GM12878 (cell line): Measurements from ENCODE around the gene POU4F3. TPM values are rescaled to one million over a fixed set of nuclear protein-coding genes. Genes with fewer than 3 reads are reported as not detected.

Source experiments
- ATAC-seq: fragments of 200-7000 bp; cut with Tn5 transposase; 3 replicates; pipeline ENCODE4 v1.9.1; 2020; ENCODE audit warnings: mild to moderate bottlenecking, moderate library complexity
- BruUV-seq: library from RNA; stranded (reverse); fragments of 400-500 nt; replicated peaks from 2 replicates; lab custom pipeline; 2021; lab: Mats Ljungman, UMichigan
- CTCF ChIA-PET: fragments of 300-600 bp; sonication (Branson Sonifier 250); formaldehyde crosslinking; extraction: SDS; loops from one replicate; lab custom pipeline; 2021; ENCODE audit warnings: inconsistent platforms; lab: Yijun Ruan, JAX
- POLR2A ChIA-PET: fragments of 350-600 bp; formaldehyde crosslinking; extraction: SDS; loops from one replicate; lab custom pipeline; 2021; ENCODE audit warnings: inconsistent platforms; lab: Charles Lee
- RAD21 ChIA-PET: fragments of 300-600 bp; sonication (Branson Sonifier 250); formaldehyde crosslinking; loops from one replicate; lab custom pipeline; 2023; ENCODE audit warnings: antibody characterized with exemption; ENCODE audit not compliant: unreplicated experiment; lab: Charles Lee
- SMC1A ChIA-PET: fragments of 300-600 bp; sonication (Branson Sonifier 250); formaldehyde crosslinking; loops from one replicate; lab custom pipeline; 2023; ENCODE audit not compliant: unreplicated experiment, uncharacterized antibody; lab: Charles Lee
- DNase-seq: peaks from one replicate; pipeline ENCODE4 v3.0.0-alpha.2; 2011; ENCODE audit warnings: low read depth, low spot score
- FAIRE-seq: peaks from 3 replicates; lab custom pipeline; 2011; peaks lifted over from hg19 to GRCh38; lab: Jason Lieb, UNC
- H2AFZ ChIP-seq: 2 replicates; pipeline ENCODE4 v1.6.0; 2011; ENCODE audit warnings: low read depth, low read length, control low read depth; ENCODE audit not compliant: control insufficient read depth
- H3K27ac ChIP-seq: 2 replicates; pipeline ENCODE4 v1.5.1; 2011; ENCODE audit warnings: control low read depth; ENCODE audit not compliant: control insufficient read depth, insufficient read depth
- H3K27me3 ChIP-seq, 2 experiments: replicated peaks in 1 of 2; 2 replicates each; pipeline versions ENCODE4 v1.6.0 to v1.6.1; 2011; ENCODE audit warnings: low read length in 1 of 2; ENCODE audit not compliant: control insufficient read depth in 2 of 2, insufficient read depth in 2 of 2
- H3K36me3 ChIP-seq, 2 experiments: 2 replicates each; pipeline ENCODE4 v1.5.1; 2011; ENCODE audit warnings: low read length in 1 of 2; ENCODE audit not compliant: control insufficient read depth in 2 of 2, insufficient read depth in 2 of 2
- H3K4me1 ChIP-seq: 2 replicates; pipeline ENCODE4 v1.6.1; 2011; ENCODE audit warnings: mild to moderate bottlenecking, low read length, moderate library complexity, mixed read lengths; ENCODE audit not compliant: control insufficient read depth, insufficient read depth
- H3K4me2 ChIP-seq: 2 replicates; pipeline ENCODE4 v1.6.0; 2011; ENCODE audit warnings: control low read depth; ENCODE audit not compliant: control insufficient read depth, insufficient read depth
- H3K4me3 ChIP-seq: fragments of 200-600 bp; sonication (generic); 2 replicates; pipeline ENCODE4 v1.5.1; 2016
- H3K79me2 ChIP-seq: 2 replicates; pipeline ENCODE4 v1.6.0; 2011; ENCODE audit warnings: low read length; ENCODE audit not compliant: control insufficient read depth, insufficient read depth
- H3K9ac ChIP-seq: 2 replicates; pipeline ENCODE4 v1.8.0; 2011; ENCODE audit warnings: low read length, control low read depth, mixed read lengths; ENCODE audit not compliant: control insufficient read depth, insufficient read depth
- H3K9me3 ChIP-seq: replicated peaks from 3 replicates; pipeline ENCODE4 v1.5.1; 2011; ENCODE audit warnings: mild to moderate bottlenecking, low read length; ENCODE audit not compliant: control insufficient read depth, insufficient read depth
- H4K20me1 ChIP-seq: 2 replicates; pipeline ENCODE4 v1.6.0; 2011; ENCODE audit not compliant: control insufficient read depth, insufficient read depth
- ATF2 ChIP-seq: IDR thresholded peaks from 2 replicates; pipeline ENCODE4 v1.6.1; 2012; ENCODE audit warnings: low read length, inconsistent platforms
- BACH1 ChIP-seq: fragments of 450-650 bp; IDR thresholded peaks from 2 replicates; pipeline ENCODE4 v1.6.1; 2017; ENCODE audit warnings: mild to moderate bottlenecking, borderline replicate concordance
- CEBPB ChIP-seq, 2 experiments: fragments of 150-350 bp in 1 of 2; IDR thresholded peaks; 2 replicates each; pipeline ENCODE4 v1.6.1; 2012 to 2014; ENCODE audit warnings: low read depth in 2 of 2, low read length in 2 of 2, borderline replicate concordance in 1 of 2, inconsistent platforms in 1 of 2
- CHD2 ChIP-seq: IDR thresholded peaks from 2 replicates; pipeline ENCODE4 v1.6.1; 2011; ENCODE audit warnings: low read depth, low read length, improper control_type of control experiment, borderline replicate concordance
- CHD4 ChIP-seq: fragments of 200-600 bp; sonication (generic); IDR thresholded peaks from 2 replicates; pipeline ENCODE4 v1.6.1; 2016; ENCODE audit warnings: mild to moderate bottlenecking
- CTCF ChIP-seq, 3 experiments: IDR thresholded peaks in 2 of 3; conservative IDR thresholded peaks in 1 of 3; 2 replicates each; pipeline ENCODE4 v1.5.1; 2011; ENCODE audit warnings: low read depth in 3 of 3, low read length in 3 of 3, mild to moderate bottlenecking in 3 of 3, control low read depth in 2 of 3, moderate library complexity in 2 of 3, inconsistent platforms in 1 of 3, mixed read lengths in 1 of 3; ENCODE audit not compliant: control insufficient read depth in 2 of 3, insufficient read depth in 1 of 3; ENCODE audit errors: extremely low read depth in 1 of 3
- GABPA ChIP-seq: IDR thresholded peaks from 2 replicates; pipeline ENCODE4 v1.6.1; 2014; ENCODE audit warnings: antibody characterized with exemption, low read depth, mild to moderate bottlenecking, inconsistent platforms
- IRF4 ChIP-seq: IDR thresholded peaks from 2 replicates; pipeline ENCODE4 v1.6.1; 2011; ENCODE audit warnings: low read depth, low read length
- LARP7 ChIP-seq: fragments of 450-650 bp; IDR thresholded peaks from 2 replicates; pipeline ENCODE4 v1.6.1; 2017; ENCODE audit warnings: mild to moderate bottlenecking
- NBN ChIP-seq: fragments of 450-650 bp; IDR thresholded peaks from 2 replicates; pipeline ENCODE4 v1.6.1; 2016
- POLR2A ChIP-seq: IDR thresholded peaks from 2 replicates; pipeline ENCODE4 v1.6.1; 2011; ENCODE audit warnings: low read depth, mild to moderate bottlenecking, low read length
- PRDM15 ChIP-seq: fragments of 450-650 bp; formaldehyde crosslinking; IDR thresholded peaks from 2 replicates; pipeline ENCODE4 v1.4.0; 2020; ENCODE audit warnings: mild to moderate bottlenecking, moderate library complexity
- RUNX3 ChIP-seq: IDR thresholded peaks from 2 replicates; pipeline ENCODE4 v1.6.1; 2012; ENCODE audit warnings: low read length, inconsistent platforms
- SMAD5 ChIP-seq: IDR thresholded peaks from 2 replicates; pipeline ENCODE4 v1.6.1; 2016; ENCODE audit warnings: antibody characterized with exemption, low read depth
- ZBTB11 ChIP-seq: fragments of 450-650 bp; formaldehyde crosslinking; IDR thresholded peaks from 2 replicates; pipeline ENCODE4 v1.5.0; 2022; ENCODE audit warnings: mild to moderate bottlenecking, missing genetic modification characterization
- in situ Hi-C: fragments of 300-500 bp; cut with MboI; formaldehyde crosslinking; loops from 9 replicates; pipeline ENCODE4 v1.14.3; 2018; ENCODE audit warnings: mixed read lengths
- intact Hi-C: fragments of 100-400 bp; cut with micrococcal nuclease; formaldehyde crosslinking; loops from one replicate; pipeline ENCODE4 v1.14.2; 2022; ENCODE audit not compliant: unreplicated experiment
- polyA plus RNA-seq, 11 experiments: library from polyadenylated mRNA; depleted of rRNA in 4 of 11; unstranded in 6 of 11; stranded (reverse) in 5 of 11; fragments of >200 nt; fragmentation: Nextera tagmentation in 4 of 11; fragmentation: Illumina TruSeq in 1 of 11; extraction: Ambion mirVana in 4 of 11; extraction: Trizol in 1 of 11; gene quantifications; 1 replicate in 1 of 11; 2 replicates in 10 of 11; pipeline versions ENCODE4 v1.2.1 to v1.2.3, GENCODE V29; 2011 to 2016; ENCODE audit warnings: inconsistent platforms in 2 of 11, missing spikeins in 2 of 11, low read depth in 1 of 11
- total RNA-seq, 4 experiments: library from RNA; depleted of rRNA in 3 of 4; stranded (reverse); fragments of >200 nt in 3 of 4; fragmentation: Illumina TruSeq in 1 of 4; extraction: Trizol in 1 of 4; gene quantifications; 2 replicates each; pipeline versions ENCODE4 v1.2.1 to v1.2.3, GENCODE V29; 2013 to 2021

The POU4F3 gene
- total and polyA plus RNA-seq, 10 of the 15 experiments (the other 5 are each of a cell fraction or from before 2014, with no cell fraction given), result 0.03 to 0.19 (median 0.08) TPM; not detected in 5

- Histone ChIP-seq H3K4me3 (no peak overlapping the region), H2AFZ (no peak overlapping the region), H3K36me3 (no peaks in the 10 kb centered on the region), H3K79me2 (no peaks in the 10 kb centered on the region), H3K4me1 (no peaks in the 10 kb centered on the region), H3K27me3 (peaks cover 7 to 9% of the 10 kb centered on the region in 2 experiments), H4K20me1 (no peaks in the 10 kb centered on the region), H3K27ac (no peak overlapping the region), H3K9ac (no peak overlapping the region), H3K4me2 (no peak overlapping the region), H3K9me3 (no peaks in the 10 kb centered on the region; the same call in 2 of the 3 replicates)
- no TSS peak for BruUV-seq
- ChIA-PET SMC1A (no interaction called here), CTCF (no interaction called here), POLR2A (no interaction called here), RAD21 (no interaction called here)
- in situ Hi-C loops (no loop called here), intact Hi-C loops (no loop called here)
- FAIRE-seq (no peak), DNase-seq (no peak), ATAC-seq (no peak)
- TF ChIP-seq CEBPB (IDR thresholded peaks at IDR 0.05; ENCODE audit: borderline replicate concordance in 1 of 2, low read depth in 2 of 2, low read length in 2 of 2) (no peak), SMAD5 (no peak), ATF2 (no peak), PRDM15 (CRISPR knock-in tag) (no peak), IRF4 (no peak), POLR2A (no peak), LARP7 (no peak), CTCF (IDR thresholded peaks at IDR 0.05 in 2 of 3, conservative IDR thresholded peaks at IDR 0.05 in 1 of 3; ENCODE audit: control insufficient read depth in 2 of 3, extremely low read depth in 1 of 3, insufficient read depth in 1 of 3, low read depth in 3 of 3, low read length in 3 of 3) (no peak), BACH1 (no peak), RUNX3 (no peak), GABPA (no peak), ZBTB11 (CRISPR knock-in tag) (no peak), NBN (no peak), CHD4 (no peak), CHD2 (no peak)
Measured at GRCh38 chr5:146336197-146336596, 2.4 kb upstream of the POU4F3 start.
